AG09309 (cell line): Measurements from ENCODE around the gene TTC21B.

ENCODE experiments used
- DNase-seq: peaks from one replicate; pipeline ENCODE4 v3.0.0-alpha.2; 2010; ENCODE audit warnings: low read depth
- H3K4me3 ChIP-seq: 2 replicates; pipeline ENCODE4 v1.5.1; 2011; ENCODE audit warnings: mild to moderate bottlenecking, low read depth, low read length, moderate library complexity; ENCODE audit not compliant: control insufficient read depth
- TF ChIP-seq, protein P1 (sequence below): IDR thresholded peaks from 2 replicates; pipeline ENCODE4 v1.5.1; 2011; ENCODE audit warnings: mild to moderate bottlenecking, low read depth, low read length, inconsistent platforms; ENCODE audit not compliant: insufficient read depth, control insufficient read depth; ENCODE audit errors: missing control alignments

Gene TTC21B

DNA sequence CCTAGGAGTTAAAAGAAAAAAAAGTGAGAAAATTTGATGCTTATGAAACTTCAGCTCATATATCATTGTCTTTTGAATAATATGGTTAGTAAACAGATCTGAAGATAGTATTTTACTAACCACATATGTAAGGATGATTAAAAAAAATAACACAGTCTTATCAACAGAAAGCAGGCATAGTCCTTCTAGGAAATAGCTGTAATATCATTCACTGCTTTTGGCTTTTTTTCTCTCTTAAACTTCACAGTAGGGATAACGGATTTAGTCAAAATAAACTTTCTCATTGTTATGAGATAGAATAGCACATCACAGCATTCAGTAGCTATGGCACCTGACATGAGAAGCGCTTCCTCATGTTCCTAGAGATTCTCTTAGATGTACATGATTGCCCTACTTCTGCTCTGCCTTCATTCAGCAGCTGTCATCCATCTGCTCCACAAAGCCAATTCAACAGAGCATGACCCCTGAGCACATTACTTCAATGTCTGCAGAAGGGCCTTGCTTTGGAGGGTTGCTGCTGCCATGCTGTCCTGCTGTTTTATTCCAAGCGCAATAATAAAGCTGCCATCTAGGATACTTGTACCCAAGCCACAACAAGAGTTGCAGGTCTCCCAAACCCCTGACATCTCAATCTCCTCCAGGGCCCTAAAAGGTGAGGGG lies 67.0 kb downstream of the TTC21B start:
- no peak for DNase-seq
- H3K4me3 ChIP-seq = no peak overlapping the region
- TF ChIP-seq, protein P1, sequence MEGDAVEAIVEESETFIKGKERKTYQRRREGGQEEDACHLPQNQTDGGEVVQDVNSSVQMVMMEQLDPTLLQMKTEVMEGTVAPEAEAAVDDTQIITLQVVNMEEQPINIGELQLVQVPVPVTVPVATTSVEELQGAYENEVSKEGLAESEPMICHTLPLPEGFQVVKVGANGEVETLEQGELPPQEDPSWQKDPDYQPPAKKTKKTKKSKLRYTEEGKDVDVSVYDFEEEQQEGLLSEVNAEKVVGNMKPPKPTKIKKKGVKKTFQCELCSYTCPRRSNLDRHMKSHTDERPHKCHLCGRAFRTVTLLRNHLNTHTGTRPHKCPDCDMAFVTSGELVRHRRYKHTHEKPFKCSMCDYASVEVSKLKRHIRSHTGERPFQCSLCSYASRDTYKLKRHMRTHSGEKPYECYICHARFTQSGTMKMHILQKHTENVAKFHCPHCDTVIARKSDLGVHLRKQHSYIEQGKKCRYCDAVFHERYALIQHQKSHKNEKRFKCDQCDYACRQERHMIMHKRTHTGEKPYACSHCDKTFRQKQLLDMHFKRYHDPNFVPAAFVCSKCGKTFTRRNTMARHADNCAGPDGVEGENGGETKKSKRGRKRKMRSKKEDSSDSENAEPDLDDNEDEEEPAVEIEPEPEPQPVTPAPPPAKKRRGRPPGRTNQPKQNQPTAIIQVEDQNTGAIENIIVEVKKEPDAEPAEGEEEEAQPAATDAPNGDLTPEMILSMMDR = no peak

DNA sequence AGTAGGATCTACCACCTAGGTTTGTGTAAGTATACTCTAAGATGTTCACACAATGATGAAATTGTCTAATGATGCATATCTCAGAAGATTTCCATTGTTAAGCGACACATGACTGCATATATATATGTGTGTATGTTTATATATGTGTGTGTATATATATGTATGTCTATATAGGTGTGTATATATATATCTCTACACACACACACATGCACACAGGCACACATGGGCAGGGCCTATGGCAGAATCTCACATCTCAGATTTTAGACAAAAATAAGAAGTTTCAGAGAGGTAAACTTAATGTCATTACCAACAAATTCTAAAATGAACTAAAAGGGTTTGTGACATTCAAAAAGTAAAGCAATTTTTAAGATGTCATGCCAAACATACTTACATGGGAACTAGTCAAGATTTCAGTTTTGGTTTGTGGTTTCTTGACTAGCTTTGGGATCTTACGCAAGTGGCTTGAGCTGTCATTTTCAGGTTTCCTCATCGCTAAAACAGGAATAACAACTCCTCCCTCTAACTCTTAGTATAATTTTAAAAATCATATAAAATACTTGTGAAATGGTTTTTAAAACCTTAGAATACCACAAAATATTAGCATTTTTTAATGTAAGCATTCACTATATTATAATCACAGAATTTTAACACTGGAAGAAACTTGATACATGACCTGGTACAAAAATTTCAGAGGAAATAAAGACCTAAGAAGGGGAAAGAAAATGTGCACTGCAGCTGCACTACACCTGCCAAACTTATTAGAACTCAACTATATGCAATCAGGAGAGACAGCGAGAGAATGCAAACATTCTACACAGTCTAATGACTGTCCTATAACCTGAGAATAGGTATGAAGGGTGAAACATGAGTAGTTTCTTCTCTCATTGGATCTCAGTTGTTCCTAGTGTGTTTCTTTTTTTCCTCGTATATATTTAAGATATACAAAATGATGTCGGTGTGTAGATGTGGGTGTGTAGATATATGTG lies 75.7 kb downstream of the TTC21B start:
- TF ChIP-seq, protein P1 = no peak
- no peak overlapping the region for H3K4me3 ChIP-seq
- DNase-seq = peak; percentile 61

DNA sequence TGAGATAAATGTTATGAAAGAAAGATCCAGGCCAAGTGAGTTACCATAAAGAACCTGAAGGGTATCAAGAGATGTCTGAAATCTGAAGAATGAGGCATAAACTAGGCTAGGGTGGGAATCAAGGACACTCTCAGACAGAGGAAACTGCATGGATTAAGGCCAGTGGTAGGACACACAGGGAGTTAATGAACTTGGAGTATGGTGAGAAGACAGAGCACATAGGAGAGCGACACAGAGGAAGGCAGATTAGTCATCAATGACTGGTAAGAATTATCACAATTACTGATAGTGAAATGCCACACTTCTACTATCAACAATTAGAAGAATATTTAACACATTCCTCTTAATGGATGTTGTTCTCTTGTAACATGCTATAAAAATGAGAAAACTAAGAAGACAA lies 76.9 kb downstream of the TTC21B start:
- TF ChIP-seq, protein P1 = no peak
- no peak overlapping the region for H3K4me3 ChIP-seq
- no peak for DNase-seq

DNA sequence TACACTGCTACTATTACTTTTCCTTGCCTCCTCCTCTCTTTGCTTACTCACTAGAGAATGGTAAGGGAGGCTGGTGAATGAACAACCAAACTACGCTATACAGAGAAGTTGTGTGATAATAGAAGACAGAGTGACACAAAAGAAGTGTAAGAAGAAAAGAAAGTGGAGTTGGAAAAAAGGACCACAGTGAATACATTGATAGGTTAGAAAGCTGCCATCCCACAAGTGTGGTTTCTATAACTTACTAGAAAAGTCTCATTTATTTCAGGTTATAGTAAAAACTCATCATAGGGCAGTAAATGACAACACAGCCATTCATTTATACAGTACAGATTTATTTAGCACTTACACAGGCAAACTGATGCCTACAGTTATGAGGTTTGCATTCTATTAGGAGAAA lies 77.3 kb downstream of the TTC21B start:
- TF ChIP-seq, protein P1 = no peak
- no peak overlapping the region for H3K4me3 ChIP-seq
- DNase-seq = no peak

DNA sequence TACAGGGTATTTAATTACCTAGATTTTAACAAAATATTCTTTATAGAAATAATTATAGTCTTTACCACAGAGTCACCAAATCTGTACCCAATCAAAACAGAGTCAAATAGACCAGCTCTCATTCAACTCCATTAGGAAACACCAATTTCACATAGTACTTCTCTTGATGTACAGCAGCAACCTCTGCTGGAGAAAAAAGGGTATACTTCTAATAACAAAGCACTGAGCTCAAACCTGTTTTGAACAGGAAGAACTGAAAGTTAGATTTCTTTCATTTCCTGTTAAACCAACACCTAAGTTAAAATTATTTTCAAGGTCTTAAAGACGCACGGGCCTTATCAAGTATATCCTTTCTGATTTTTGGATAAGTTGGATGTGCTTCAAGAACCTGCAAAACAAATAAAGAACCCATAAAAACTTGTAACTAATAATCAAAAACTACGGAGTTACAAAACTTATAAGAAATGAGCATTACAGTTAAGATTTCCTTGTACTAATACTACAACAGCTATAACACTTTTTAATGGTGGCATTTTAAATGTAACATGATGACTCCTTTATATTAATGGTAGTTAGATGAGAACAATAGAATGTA lies 79.0 kb downstream of the TTC21B start:
- no peak overlapping the region for H3K4me3 ChIP-seq

More for the DNA sequence above, 79.0 kb downstream of the TTC21B start:
- DNase-seq = peak; percentile 21
- TF ChIP-seq, protein P1 = peak; percentile 63
